Measurements from ENCODE around the gene WIPF3. TPM values are rescaled to one million over a fixed set of nuclear protein-coding genes. Genes with fewer than 3 reads are reported as not detected.

Gene WIPF3
- total RNA-seq, 1 donor from 2014 or later, result 0.23 TPM

- H3K4me3 ChIP-seq (ENCODE audit: low read depth, low read length), result no peak overlapping the region
- TF ChIP-seq, protein P1, sequence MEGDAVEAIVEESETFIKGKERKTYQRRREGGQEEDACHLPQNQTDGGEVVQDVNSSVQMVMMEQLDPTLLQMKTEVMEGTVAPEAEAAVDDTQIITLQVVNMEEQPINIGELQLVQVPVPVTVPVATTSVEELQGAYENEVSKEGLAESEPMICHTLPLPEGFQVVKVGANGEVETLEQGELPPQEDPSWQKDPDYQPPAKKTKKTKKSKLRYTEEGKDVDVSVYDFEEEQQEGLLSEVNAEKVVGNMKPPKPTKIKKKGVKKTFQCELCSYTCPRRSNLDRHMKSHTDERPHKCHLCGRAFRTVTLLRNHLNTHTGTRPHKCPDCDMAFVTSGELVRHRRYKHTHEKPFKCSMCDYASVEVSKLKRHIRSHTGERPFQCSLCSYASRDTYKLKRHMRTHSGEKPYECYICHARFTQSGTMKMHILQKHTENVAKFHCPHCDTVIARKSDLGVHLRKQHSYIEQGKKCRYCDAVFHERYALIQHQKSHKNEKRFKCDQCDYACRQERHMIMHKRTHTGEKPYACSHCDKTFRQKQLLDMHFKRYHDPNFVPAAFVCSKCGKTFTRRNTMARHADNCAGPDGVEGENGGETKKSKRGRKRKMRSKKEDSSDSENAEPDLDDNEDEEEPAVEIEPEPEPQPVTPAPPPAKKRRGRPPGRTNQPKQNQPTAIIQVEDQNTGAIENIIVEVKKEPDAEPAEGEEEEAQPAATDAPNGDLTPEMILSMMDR (conservative IDR thresholded peaks at IDR 0.05; ENCODE audit: low read depth, low read length), result no peak
- no peak for DNase-seq (ENCODE audit: low read depth)
Observed at GRCh38 chr7:29859524-29860185, 53.3 kb downstream of the WIPF3 start.

GRCh38 chr7:29860186-29860585 lies 53.9 kb downstream of the WIPF3 start:
- no peak overlapping the region for H3K4me3 ChIP-seq (ENCODE audit: low read depth, low read length)
- no peak for DNase-seq (ENCODE audit: low read depth)
- TF ChIP-seq, protein P1 (conservative IDR thresholded peaks at IDR 0.05; ENCODE audit: low read depth, low read length), result no peak

- no peak for DNase-seq (ENCODE audit: low read depth)
- TF ChIP-seq, protein P1 (conservative IDR thresholded peaks at IDR 0.05; ENCODE audit: low read depth, low read length), result no peak
- H3K4me3 ChIP-seq (ENCODE audit: low read depth, low read length), result no peak overlapping the region
Observed at GRCh38 chr7:29861884-29862283, 55.6 kb downstream of the WIPF3 start.

DNA sequence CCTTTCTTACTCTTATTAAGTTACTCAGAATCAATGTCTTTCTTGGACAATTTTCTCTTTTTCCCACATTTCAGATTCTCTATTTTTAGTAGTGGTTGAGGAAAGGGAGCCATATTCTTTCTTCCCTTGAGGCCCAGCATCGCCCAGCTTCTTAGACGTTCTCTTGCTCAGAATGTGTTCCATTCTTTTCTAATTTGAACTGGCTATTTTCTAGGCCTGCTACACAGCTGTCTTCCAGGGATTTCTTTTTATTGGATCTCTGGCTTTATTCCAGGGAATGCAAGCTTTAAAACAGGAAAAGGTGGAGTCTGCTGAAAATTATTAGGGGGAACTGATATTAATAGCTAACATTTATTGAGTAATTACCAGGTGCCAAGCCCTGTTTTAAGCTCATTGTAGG lies 58.3 kb downstream of the WIPF3 start:
- TF ChIP-seq, protein P1 (conservative IDR thresholded peaks at IDR 0.05; ENCODE audit: low read depth, low read length), result no peak
- H3K4me3 ChIP-seq (ENCODE audit: low read depth, low read length), result no peak overlapping the region
- no peak for DNase-seq (ENCODE audit: low read depth)

GRCh38 chr7:29865526-29865925 lies 59.2 kb downstream of the WIPF3 start:
- H3K4me3 ChIP-seq (ENCODE audit: low read depth, low read length), result no peak overlapping the region
- DNase-seq (ENCODE audit: low read depth), result peak; percentile 26
- TF ChIP-seq, protein P1 (conservative IDR thresholded peaks at IDR 0.05; ENCODE audit: low read depth, low read length), result no peak

DNA sequence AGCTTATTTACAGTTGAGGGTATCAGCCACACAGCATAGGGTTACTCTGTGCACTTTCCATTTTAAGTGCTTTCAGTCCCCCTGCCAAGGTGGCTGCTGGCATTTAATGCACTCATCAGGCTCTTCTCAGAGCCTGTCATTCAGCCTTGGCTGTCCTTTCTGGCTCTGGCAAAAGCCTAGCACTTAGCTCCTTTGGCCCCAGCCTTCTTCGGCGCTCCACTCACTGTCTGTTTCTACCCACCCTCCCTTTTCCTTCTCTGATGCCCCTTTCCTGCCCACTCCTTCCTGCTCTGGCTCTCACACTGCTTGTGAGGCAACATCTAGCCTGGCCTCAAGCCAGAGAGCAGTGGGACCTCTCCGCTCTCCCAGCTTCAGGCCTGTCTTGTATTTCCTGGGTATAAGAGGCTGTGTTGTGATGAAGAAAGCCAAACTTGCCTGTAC lies 60.2 kb downstream of the WIPF3 start:
- H3K4me3 ChIP-seq (ENCODE audit: low read depth, low read length), result no peak overlapping the region
- no peak for DNase-seq (ENCODE audit: low read depth)
- TF ChIP-seq, protein P1 (conservative IDR thresholded peaks at IDR 0.05; ENCODE audit: low read depth, low read length), result no peak

- no peak for DNase-seq (ENCODE audit: low read depth)
- TF ChIP-seq, protein P1 (conservative IDR thresholded peaks at IDR 0.05; ENCODE audit: low read depth, low read length), result no peak
- no peak overlapping the region for H3K4me3 ChIP-seq (ENCODE audit: low read depth, low read length)
Observed at GRCh38 chr7:29871787-29872398, 65.6 kb downstream of the WIPF3 start.
